GM12892 (cell line): ENCODE results near the gene PHLPP2.
"Not testable (repeated sequence)": the region's sequence is repeated elsewhere in the genome, so short reads cannot be mapped to it uniquely, and the experiment has no call there.

Experiments used
- DNase-seq: peaks from one replicate; pipeline ENCODE4 v3.0.0; 2011; ENCODE audit not compliant: insufficient read length
- FAIRE-seq: peaks from 2 replicates; lab custom pipeline; 2011; peaks lifted over from hg19 to GRCh38; lab: Jason Lieb, UNC
- POLR2A ChIP-seq: IDR thresholded peaks from 2 replicates; pipeline ENCODE4 v1.6.1; 2011; ENCODE audit warnings: low read depth, low read length, control low read depth
- POLR2AphosphoS5 ChIP-seq: IDR thresholded peaks from 2 replicates; pipeline ENCODE4 v1.6.1; 2011; ENCODE audit warnings: low read depth, low read length, control low read depth
- TAF1 ChIP-seq: IDR thresholded peaks from 2 replicates; pipeline ENCODE4 v1.6.1; 2011; ENCODE audit warnings: low read depth, mild to moderate bottlenecking, control low read depth, low read length, borderline replicate concordance

PHLPP2 gene

GRCh38 chr16:71609066-71609465 is 115.4 kb downstream of the PHLPP2 start:
- TF ChIP-seq TAF1 (no peak), POLR2AphosphoS5 (no peak), POLR2A (no peak)
- no peak for DNase-seq
- no peak for FAIRE-seq

DNA sequence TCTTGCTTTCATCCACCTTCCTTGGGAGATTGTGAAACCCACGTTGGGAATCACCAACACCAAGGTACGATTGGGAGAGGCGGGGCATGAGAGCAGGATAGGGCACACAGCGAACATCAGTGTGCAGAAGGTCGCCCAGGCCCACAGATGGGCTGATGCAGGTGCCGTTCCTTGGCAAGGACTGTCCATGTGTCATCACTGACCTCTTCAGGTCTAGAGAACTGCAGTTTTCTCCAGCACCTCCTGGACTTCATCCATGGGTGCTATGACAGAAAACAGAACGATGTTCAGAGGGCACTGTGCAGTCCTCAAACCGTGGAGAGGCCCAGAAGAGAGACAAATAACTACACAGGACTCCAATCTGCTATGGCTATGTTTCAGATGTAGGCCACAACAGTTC is 123.7 kb downstream of the PHLPP2 start:
- TF ChIP-seq POLR2A (no peak), POLR2AphosphoS5 (no peak), TAF1 (no peak)
- FAIRE-seq (no peak), DNase-seq (no peak)

DNA sequence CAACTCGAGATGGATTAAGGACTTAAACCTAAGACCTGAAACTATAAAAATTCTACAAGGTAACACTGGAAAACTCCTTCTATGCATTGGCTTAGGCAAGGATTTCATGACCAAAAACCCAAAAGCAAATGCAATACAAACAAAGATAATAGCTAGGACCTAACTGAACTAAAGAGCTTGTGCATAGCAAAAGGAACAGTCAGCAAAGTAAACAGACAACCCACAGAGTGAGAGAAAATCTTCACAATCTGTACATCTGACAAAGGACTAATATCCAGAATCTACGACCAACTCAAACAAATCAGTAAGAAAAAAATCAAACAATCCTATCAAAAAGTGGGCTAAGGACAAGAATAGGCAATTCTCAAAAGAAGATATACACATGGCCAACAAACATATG is 126.1 kb downstream of the PHLPP2 start:
- not testable (repeated sequence) for FAIRE-seq, DNase-seq

DNA sequence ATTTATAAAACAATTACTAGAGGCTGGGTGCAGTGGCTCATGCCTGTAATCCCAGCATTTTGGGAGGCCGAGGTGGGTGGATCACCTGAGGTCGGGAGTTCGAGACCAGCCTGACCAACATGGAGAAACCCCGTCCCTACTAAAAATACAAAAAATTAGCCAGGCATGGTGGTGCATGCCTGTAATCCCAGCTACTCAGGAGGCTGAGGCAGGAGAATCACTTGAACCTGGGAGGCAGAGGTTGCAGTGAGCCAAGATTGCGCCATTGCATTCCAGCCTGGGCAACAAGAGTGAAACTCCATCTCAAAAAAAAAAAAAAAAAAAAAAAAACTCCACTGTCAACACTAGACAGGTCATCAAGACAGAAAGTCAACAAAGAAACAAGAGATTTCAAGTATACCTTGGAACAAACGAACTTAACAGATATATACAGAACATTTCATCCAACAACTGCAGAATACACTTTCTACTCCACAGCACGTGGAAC is 129.1 kb downstream of the PHLPP2 start:
- not testable (repeated sequence) for DNase-seq, FAIRE-seq
